Measurements from ENCODE around the gene PRLR.

Gene PRLR

DNA sequence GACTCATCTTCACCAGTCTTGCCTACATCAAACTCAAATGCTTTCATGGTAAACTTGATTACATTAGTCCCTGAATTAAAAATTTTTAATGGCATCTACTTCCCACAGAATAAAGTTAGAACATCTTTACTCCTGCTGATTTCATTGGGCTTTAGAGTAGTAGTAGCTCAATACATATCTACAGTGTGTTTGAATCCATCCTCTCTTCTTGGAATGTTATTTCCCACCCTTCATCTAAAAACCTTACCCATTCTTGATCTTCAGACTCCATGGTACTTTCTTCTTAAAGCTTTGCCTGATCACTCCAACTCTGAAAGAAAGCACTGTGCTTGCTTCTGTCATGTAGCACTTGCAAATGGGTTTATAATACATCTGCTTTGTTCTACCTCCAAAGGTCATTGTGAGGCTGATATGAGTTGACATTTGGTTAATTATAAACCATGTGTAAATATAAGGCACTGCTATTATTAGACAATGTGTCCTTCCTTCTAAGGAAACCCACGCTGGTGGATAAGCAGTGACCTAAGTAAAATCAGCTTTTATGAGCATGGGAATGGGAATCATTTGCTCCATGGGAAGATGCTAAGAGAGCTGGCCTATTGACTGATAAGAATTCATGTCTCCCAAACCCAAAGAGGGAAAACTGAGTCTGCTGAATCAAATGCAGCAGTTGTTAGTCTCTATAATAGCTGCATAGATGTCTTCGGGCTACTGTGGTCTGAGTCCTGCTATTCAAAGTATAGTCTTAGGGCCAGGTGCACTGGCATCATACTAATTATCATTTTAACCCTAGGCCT, 7.5 kb upstream of the PRLR start:
- no peak overlapping the region for H3K4me3 ChIP-seq (ENCODE audit: low read length)
- no peak for DNase-seq (ENCODE audit: low read depth, low spot score)

DNA sequence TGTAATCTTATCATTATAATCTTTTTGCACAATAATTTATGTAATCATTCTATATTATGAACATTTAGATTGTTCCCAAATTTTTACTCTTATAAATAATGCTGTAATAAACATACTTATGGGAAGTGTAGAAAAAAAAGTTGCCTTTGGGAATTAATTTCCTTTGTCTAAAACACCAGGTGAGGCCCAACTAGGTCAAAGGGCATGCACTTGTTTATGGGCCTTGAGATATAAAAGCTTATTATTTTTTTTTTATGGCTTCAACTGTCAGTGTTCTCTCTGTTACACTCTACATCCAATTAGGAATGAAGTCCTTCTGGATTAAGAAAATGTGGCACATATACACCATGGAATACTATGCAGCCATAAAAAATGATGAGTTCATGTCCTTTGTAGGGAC, 6.5 kb upstream of the PRLR start:
- no peak for DNase-seq (ENCODE audit: low read depth, low spot score)
- no peak overlapping the region for H3K4me3 ChIP-seq (ENCODE audit: low read length)

DNA sequence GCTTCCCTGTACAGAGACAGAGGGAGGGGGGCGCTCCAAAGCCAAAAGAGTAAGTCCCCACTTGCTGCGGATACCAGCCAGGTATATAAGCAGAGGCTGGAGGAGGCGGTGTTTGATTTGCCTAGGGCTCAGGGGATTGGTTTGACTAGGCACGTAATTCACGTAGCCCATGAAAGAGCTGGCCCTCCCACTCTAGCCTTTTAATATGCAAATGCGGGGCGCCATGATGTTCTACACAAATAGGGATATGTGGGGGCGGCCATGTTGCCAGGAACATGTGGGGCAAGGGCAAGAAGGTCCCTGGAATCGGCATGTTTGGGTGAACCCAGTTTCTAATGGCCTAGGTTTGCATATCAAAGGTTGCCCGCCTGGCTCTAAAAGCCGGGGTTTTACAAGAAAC, 3.3 kb upstream of the PRLR start:
- H3K4me3 ChIP-seq (ENCODE audit: low read length) = no peak overlapping the region
- DNase-seq (ENCODE audit: low read depth, low spot score) = no peak

DNA sequence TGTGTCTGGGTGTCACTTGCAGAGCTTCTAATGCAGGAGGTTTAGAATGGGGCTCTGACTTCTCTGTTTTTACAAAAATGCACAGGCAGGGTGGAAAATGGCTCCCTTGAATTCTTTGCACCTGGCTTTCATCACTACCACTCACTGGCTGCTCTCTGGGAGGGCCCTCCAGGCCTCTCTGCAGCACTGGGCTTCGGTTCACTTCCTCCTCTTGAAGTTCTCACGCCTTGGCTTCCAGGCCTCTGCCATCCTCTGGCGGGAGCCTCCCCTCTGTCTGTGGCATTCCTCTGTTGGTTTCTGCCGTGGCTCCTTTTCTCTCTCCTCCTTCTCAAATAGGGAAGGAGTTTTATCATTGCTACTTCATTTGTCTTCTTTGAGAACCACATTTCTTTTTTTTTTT, 2.8 kb upstream of the PRLR start:
- H3K4me3 ChIP-seq (ENCODE audit: low read length) = no peak overlapping the region
- no peak for DNase-seq (ENCODE audit: low read depth, low spot score)

DNA sequence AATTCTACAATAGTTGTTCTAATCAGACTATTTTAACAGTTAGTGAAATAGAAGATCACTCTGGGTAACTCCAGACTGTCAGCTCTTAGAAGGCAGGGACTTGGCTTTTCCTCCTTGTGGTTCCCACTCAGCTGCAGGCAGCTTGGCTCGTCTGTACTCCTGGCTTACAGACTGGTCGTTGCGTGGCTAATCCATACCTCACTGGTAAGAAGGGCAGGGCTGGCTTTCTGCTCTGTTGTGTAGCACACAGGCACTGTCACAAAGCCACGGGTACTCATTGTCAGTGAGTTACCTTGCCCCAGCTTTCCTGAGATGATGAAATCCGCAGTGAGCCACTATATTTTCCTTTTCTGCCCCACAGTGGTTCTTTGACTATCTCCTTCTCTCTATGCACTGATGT, 1.8 kb upstream of the PRLR start:
- no peak for DNase-seq (ENCODE audit: low read depth, low spot score)
- H3K4me3 ChIP-seq (ENCODE audit: low read length) = no peak overlapping the region

DNA sequence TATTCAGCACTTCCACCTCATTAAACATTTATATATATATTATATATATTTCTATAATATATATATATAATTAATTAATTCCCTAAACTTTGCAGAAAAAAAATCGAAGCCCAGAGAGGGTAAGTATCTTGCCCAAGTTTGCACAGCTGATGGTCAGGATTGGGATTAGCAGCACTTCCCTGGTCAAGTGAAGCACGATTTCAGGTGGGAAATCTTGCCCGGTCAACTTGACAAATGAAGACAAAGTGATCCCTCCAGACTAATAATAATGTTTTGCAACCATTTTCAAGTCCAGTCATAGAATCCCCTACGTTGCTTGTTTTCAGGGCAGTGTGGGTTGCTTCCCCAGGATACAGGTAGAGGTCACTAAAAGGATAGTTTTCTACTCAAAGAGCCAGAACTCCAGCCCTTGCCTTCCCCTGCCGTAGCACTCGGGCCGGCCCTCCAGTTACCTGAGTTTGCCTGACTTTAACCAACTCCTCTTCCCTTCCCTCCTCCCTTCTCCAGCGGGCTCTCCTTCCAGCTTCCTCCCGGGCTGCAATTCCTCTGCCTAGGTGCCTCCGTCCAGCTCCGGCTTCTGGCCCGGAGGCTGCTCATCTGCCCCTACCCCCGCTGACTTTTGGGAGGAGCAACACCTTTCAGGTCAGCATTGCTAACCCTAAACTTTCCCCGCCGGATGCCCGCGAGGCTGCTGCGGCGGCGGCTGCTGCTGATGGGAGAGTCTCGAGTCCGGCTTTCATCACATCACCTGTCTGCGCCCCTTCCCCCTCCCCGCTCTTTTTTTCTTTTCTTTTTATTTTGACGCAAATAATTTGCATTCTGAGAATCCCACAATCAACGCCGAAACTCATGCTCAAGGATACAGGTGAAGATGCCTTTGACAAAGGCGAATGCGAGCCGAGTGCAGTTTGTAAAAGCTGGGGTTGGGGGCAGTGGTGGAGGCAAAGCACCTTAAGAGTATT, 930 bp downstream of the PRLR start:
- no peak for DNase-seq (ENCODE audit: low read depth, low spot score)
- H3K4me3 ChIP-seq (ENCODE audit: low read length) = no peak overlapping the region

DNA sequence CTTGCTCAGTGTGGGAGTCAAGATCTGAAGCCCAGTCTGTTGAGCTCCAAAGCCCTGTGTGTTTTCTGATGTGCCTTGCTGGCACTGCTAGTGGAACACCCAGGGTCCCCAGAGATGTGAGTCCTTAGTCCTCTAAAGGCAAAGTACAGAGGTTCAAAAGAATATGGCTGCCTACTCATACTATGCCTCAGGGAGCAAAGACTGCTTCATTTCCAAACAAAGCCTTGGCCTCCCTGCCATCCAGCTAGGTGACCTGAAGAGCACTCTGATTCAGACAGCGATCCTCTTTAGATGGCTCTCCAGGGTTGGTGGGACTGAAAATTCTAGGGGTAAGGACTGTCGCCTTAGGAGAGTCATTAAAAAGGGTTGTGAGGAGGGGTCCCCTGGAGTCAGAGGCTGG, 2.0 kb downstream of the PRLR start:
- H3K4me3 ChIP-seq (ENCODE audit: low read length) = no peak overlapping the region
- no peak for DNase-seq (ENCODE audit: low read depth, low spot score)

DNA sequence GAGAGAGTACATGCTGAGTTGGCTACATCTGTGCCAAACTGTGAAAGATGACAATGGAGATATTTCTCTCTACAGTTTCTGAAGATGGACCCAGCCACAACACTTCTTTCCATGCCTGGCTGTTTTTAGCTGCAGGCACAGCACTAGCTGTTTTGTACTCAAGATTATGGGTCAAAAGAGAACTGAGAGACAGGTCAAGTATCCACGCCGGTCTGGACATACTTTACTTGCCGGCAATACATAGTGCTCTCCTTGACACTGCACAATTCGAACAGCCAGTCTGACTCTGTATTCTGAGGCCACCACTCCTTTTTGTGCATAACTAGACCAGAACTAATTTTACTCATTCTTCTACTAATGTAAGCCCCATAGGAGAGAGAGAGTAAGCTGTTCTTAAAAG, 2.6 kb downstream of the PRLR start:
- DNase-seq (ENCODE audit: low read depth, low spot score) = no peak
- H3K4me3 ChIP-seq (ENCODE audit: low read length) = no peak overlapping the region

DNA sequence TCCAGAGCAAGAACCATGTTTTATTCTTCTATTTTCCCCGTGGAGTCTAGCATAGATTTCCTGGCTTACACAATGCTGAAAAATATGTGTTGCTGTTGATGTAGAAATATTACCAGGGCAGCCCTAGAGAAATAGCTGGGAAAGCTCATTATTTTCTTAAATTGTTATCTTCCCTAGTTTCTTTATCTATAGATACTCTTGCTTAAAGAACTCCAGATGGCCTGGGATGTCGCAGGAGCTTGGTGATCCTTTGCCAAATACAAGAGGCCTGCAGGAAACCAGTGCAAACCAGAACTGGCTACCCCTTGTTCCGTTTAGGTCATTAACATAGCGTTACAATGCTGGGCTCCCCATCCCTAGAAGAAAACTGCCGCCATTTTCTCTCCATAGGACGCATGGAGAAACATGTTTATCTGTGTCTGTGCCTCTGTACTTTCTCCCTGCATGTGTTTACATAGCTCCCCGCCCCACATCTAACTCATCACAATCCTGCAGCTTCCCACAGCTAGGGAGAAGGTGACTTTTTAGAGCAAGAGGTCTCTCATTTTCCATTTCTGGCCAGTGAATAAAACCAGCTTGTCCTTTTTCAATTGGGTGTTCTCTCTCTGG, 6.4 kb downstream of the PRLR start:
- DNase-seq (ENCODE audit: low read depth, low spot score) = no peak
- no peak overlapping the region for H3K4me3 ChIP-seq (ENCODE audit: low read length)

DNA sequence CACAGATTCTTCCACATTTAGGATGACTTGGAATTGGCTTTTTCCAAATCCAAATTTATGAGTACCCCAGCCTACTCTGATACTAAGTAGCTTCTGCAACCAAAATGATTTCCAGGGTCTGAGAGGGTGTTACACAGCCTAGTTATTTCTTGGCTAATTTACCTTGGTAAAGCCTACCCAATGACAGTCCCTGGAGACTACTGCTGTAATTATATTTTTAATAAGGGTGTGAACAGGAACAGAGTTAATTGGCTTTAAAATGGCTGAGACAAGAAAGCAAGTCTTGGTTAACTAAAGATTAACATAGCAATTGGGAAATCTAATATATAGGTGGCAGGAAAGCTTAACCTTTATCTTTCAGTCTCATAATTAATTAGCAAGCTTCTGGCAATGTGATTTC, 9.3 kb downstream of the PRLR start:
- no peak for DNase-seq (ENCODE audit: low read depth, low spot score)
- H3K4me3 ChIP-seq (ENCODE audit: low read length) = no peak overlapping the region

DNA sequence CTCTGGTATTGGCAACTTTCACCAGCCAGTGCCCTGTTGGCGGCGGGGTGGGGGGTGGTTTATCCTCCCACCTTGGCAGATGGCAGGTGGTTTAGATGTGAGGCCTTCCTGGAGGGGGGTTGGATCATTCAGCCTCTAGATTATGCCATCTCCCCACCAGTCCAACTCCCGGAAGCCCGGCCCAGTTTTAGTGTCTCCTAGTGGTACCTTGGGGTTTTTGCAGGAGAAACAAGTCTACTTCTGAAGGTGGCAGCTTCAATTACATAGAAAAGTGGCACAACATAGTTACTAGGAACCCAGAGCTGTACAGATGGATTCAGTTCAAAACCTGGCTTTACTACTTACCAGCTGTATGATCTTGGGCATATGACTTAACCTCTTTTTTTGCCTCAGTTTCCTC, 11.3 kb downstream of the PRLR start:
- no peak overlapping the region for H3K4me3 ChIP-seq (ENCODE audit: low read length)
- no peak for DNase-seq (ENCODE audit: low read depth, low spot score)

DNA sequence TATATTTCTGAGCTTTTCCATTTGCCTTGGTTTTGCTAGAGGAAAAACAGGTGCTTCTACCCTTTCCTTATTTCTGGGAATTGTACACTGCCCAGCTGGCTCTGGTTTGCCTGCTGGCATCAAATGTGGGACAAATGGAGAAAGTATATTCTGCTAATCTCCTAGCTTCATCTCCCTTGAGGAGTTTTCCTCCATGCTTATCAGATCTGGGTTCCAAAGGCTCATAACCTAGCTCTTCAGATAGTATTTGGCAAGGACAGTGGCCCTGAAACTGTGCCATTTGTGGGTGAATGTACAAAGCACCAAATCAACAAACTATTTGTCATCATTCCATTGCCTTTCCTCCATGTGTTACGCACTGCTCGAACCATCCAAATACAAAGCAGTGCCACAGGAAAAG, 16.2 kb downstream of the PRLR start:
- no peak for DNase-seq (ENCODE audit: low read depth, low spot score)
- no peak overlapping the region for H3K4me3 ChIP-seq (ENCODE audit: low read length)

DNA sequence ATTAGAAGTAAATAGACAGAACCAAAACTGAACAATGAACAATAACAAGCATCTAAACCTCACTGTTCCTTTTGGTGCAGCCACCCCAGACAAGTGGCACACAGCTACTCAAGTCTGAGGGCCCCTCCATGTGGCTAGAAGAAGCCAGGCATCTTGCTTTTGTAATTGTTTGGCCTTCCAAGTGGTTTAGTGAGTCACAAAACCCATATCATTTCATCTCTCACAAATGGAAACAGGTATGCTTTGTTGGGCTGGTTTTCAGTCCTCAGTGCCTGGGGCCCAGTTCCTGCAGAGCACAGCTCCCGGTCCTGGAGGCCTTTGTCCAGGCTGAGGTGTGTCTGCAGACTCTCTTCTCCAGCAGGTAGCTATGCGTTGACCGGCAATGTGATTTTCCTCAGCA, 16.7 kb downstream of the PRLR start:
- DNase-seq (ENCODE audit: low read depth, low spot score) = no peak
- H3K4me3 ChIP-seq (ENCODE audit: low read length) = no peak overlapping the region

DNA sequence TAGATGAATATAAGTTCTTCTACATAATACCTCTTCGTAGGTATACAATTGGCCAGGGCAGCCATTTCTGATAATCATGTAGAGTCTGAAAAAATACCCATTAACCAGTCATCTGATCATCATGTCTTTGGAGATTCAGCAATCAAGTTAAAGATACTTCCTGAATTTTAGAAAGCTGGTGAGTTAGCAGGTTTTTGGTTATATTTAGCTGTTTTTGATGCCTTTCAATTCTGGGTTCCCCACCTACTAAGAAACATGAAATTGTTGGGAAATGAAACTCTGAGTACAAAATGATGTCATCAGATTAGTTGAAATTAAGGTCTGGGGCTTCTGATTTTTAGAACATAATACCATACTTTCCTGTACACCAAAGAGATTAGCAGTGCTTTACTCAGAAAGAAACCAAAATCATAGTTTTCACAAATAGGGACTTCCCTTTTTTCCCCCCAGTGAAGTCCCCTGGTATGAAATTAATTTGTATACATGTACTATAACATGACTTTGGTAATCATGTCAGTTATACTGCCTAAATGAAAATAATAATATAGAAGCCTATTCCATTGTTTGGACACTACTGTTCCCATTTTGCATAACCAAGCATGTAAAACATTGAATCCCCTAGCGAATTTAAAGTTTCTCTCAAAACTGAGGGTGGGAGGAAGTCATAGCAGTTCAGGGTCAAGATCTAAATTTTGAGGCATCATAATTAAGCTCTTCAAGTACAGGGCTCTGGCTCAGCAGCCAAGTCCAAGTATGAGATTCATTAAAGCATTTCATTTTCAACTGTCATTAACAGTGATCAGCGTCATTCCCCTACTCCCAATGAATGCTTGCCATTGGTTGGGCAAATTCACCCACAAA, 17.9 kb downstream of the PRLR start:
- no peak for DNase-seq (ENCODE audit: low read depth, low spot score)
- H3K4me3 ChIP-seq (ENCODE audit: low read length) = no peak overlapping the region

DNA sequence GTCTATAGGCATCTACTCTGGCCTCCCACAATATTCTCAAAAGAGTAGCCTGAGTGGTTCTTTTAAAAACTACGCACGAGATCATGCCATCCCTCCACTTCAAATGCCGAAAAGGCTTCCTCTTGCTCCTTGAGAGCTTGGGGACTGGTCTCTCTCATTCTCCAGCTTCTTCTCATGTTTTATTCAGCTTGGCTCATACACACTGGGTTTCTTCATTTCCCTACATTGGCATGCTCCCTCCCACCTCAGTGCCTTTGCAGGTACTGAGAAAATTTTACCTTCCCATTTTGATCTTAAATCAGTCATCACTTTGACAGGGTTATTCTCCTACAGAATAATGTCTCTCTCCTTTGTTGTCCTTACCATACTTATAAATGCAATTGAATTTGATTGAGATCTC, 20.4 kb downstream of the PRLR start:
- DNase-seq (ENCODE audit: low read depth, low spot score) = no peak
- H3K4me3 ChIP-seq (ENCODE audit: low read length) = no peak overlapping the region

DNA sequence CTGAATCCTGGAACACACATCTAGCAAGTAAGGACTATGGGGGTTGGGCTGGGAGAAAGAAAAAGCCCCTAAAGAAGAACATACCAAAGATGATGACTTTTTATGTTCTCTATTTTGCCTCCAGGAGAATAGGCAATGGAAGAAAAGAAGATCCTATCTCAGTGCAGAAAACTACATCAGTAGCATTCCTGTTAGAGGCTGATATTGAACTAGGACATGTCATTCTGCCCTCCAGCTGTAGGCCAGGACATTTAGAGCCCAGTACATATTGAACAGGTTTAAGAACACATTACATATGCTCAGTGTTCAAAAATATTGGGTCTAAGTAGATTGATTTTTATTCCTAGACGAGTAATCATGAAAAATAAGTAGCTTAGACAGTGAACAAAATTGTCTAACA, 24.7 kb downstream of the PRLR start:
- no peak for DNase-seq (ENCODE audit: low read depth, low spot score)
- no peak overlapping the region for H3K4me3 ChIP-seq (ENCODE audit: low read length)

DNA sequence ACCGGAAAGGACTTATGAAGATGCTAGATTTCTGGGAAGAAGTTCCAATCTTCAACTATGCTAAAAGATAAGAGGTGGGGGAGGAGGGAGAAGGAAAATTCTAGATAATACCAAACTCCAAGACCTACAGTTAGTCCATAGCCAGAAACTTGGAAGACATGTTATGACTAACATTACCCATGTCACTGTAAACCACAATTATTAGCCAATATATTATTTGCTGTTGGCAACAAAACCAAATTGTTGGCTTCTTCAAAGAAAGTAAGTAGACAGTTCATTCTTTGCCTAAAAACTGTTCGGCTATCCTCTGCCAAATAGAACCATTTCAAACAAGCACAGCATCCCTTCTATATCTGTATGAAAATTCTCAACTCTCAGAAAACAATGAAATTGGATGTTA, 25.1 kb downstream of the PRLR start:
- no peak for DNase-seq (ENCODE audit: low read depth, low spot score)
- H3K4me3 ChIP-seq (ENCODE audit: low read length) = no peak overlapping the region

DNA sequence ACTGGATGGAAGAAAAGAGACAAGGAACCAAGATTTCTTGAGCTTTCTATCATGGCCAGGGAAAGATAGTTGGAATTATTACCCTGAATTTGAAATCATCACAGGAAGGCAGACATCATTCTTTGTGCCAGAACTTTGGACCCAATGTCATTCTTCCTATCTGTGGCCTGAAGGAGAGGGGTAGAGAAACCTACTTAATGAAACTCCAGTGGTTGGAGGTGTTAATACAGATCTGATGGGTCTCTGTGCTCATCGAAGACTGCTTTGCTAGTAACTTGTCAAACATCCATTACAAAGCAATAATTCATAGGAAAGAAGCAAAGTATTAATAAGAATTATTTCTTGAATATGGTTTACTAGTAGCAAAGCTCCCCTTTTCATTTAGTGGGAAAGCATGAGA, 26.9 kb downstream of the PRLR start:
- H3K4me3 ChIP-seq (ENCODE audit: low read length) = no peak overlapping the region
- no peak for DNase-seq (ENCODE audit: low read depth, low spot score)

All from Jurkat, Clone E6-1 (cell line).